GM19467 (cell line): ENCODE data around the gene HDGFL2.

Source experiments
- ATAC-seq: cut with Tn5 transposase; IDR thresholded peaks from one replicate; pipeline ENCODE4 v1.9.1; 2021; ENCODE audit warnings: mild to moderate bottlenecking, moderate library complexity; ENCODE audit not compliant: unreplicated experiment

HDGFL2 gene

GRCh38 chr19:4472174-4472974 lies at the start of gene HDGFL2:
HDGFL2 (plus strand) TSS chr19:4472297; CDS start chr19:4472351, 54 bp downstream.
- no peak for ATAC-seq

GRCh38 chr19:4423416-4424126 lies 48.5 kb upstream of the HDGFL2 start:
- no peak for ATAC-seq

- no peak for ATAC-seq
These were observed 46.6 kb upstream of the HDGFL2 start for GRCh38 chr19:4425537-4425936.

- no peak for ATAC-seq
These were observed 43.6 kb upstream of the HDGFL2 start for GRCh38 chr19:4428326-4428975.

- no peak for ATAC-seq
These were observed 42.8 kb upstream of the HDGFL2 start for GRCh38 chr19:4429256-4429655.

- no peak for ATAC-seq
These were observed 42.3 kb upstream of the HDGFL2 start for GRCh38 chr19:4429771-4430171.

- no peak for ATAC-seq
These were observed 41.3 kb upstream of the HDGFL2 start for GRCh38 chr19:4430760-4431159.

DNA sequence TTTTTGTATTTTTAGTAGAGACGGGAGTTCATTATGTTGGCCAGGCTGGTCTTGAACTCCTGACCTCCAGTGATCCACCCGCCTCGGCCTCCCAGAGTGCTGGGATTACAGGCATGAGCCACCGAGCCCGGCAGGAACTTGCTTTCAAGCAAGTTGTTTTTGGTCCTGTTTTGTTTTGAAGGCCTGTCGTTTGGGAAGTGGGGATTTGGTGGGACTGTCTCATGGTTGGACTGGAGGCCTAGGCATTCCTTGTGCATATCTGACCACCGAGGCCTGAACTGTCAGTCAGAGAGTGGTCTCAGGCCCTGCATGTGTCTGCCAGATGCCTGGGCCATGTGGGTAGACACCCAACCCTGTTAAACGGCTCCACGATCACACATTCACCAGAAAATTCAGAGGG lies 40.8 kb upstream of the HDGFL2 start:
- no peak for ATAC-seq

- ATAC-seq: no peak
These were observed 40.1 kb upstream of the HDGFL2 start for GRCh38 chr19:4431808-4432674.

GRCh38 chr19:4432918-4433506 lies 39.1 kb upstream of the HDGFL2 start:
- ATAC-seq: no peak

DNA sequence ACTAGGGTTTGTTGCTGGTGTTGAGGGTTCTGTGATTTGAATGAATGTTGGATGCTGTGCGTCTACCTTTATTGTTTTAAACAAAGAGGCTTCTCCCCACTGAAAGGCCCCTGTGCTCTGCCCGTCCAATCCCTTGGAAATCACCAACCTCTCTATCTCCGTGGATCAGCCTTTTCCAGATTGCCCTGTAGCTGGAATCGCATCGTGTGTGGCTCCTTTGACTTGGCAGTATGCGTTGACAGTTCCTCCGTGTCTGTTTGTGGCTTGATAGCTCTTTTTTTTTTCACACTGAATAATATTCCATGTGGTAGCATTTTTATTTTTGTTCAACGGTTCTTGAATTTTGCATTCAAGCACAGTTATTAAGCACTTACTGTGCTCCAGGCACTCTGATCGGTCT lies 37.7 kb upstream of the HDGFL2 start:
- ATAC-seq: no peak

DNA sequence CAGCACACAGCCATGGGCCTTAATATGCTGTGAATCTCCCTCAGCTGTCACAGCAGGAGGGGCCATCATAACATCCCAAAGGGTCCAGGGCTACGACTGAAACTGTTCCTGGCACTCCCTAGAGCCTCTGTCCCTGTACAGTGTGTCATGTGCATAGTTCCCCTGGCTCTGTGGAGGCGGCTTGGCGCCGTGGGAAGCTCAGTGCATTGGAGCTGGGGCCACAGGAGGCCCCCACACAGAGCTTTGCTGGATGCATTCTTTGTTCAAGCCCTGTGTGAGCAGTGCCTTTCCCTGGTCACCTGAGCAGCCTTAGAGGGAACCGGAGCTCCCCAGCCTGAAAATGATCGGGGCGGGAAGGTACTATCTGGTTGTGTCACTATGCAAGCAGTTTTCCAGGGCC lies 35.9 kb upstream of the HDGFL2 start:
- no peak for ATAC-seq

GRCh38 chr19:4437103-4437502 lies 35.0 kb upstream of the HDGFL2 start:
- ATAC-seq: no peak

GRCh38 chr19:4439243-4439642 lies 32.9 kb upstream of the HDGFL2 start:
- no peak for ATAC-seq

GRCh38 chr19:4441994-4442818 lies 29.9 kb upstream of the HDGFL2 start:
- ATAC-seq: no peak

DNA sequence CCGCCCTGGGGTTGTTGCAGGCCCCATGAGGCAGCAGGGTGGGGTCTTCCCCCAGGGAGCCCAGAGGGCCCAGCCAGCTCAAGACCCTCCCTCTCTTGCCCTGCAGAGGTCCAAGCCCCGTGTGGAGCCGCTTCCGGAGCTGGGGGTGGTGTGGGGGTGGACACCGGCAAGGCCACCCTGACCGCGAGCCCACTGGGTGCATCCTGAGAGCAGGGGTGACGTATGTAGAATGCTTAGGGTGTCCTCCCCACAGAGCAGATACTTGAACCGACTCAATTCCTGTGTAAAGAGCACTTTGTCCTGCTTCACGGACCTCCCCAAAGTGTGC lies 29.3 kb upstream of the HDGFL2 start:
- no peak for ATAC-seq

- ATAC-seq: no peak
These were observed 28.9 kb upstream of the HDGFL2 start for GRCh38 chr19:4443188-4443587.

- no peak for ATAC-seq
These were observed 27.9 kb upstream of the HDGFL2 start for GRCh38 chr19:4443966-4444764.
